Neural cell (in vitro differentiated cells): ENCODE measurements around the gene ITIH4. TPM values are rescaled to one million over a fixed set of nuclear protein-coding genes. Genes with fewer than 3 reads are reported as not detected.

Experiments used
- H2AFZ ChIP-seq: fragments of 200-600, 300-800 bp; sonication (generic), shearing (Covaris generic); 2 replicates; pipeline ENCODE4 v1.6.0; 2014; ENCODE audit warnings: low read depth, mild to moderate bottlenecking, antibody characterized with exemption, low read length, moderate library complexity
- H3F3A ChIP-seq: fragments of 200-600 bp; shearing (Covaris generic); 2 replicates; pipeline ENCODE4 v1.6.1; 2016; ENCODE audit warnings: mild to moderate bottlenecking, moderate library complexity, mixed read lengths, antibody characterized with exemption, low read length; ENCODE audit not compliant: insufficient read depth, poor library complexity, severe bottlenecking
- H3K27ac ChIP-seq: fragments of 200-600, 300-800 bp; sonication (generic), shearing (Covaris generic); 2 replicates; pipeline ENCODE4 v1.5.1; 2014; ENCODE audit warnings: mild to moderate bottlenecking, low read length, moderate library complexity
- H3K27me3 ChIP-seq: fragments of 300-800, 200-600 bp; sonication (generic), shearing (Covaris generic); 2 replicates; pipeline ENCODE4 v1.6.0; 2014; ENCODE audit warnings: mild to moderate bottlenecking, low read depth, low read length, moderate library complexity; ENCODE audit not compliant: insufficient read depth
- H3K36me3 ChIP-seq: fragments of 300-800, 200-600 bp; sonication (generic), shearing (Covaris generic); 2 replicates; pipeline ENCODE4 v1.5.1; 2014; ENCODE audit warnings: mild to moderate bottlenecking, antibody characterized with exemption, low read length, moderate library complexity; ENCODE audit not compliant: insufficient read depth
- H3K4me2 ChIP-seq: fragments of 300-800, 200-600 bp; sonication (generic), shearing (Covaris generic); 2 replicates; pipeline ENCODE4 v1.6.0; 2014; ENCODE audit warnings: mild to moderate bottlenecking, low read length
- H3K4me3 ChIP-seq: fragments of 300-800, 200-600 bp; sonication (generic), shearing (Covaris generic); 2 replicates; pipeline ENCODE4 v1.5.1; 2014; ENCODE audit warnings: mild to moderate bottlenecking, low read length, moderate library complexity
- H3K79me2 ChIP-seq: fragments of 200-600 bp; shearing (Covaris generic); replicated peaks from 2 replicates; pipeline ENCODE4 v1.6.0; 2014; ENCODE audit warnings: mild to moderate bottlenecking, low read length, moderate library complexity; ENCODE audit not compliant: insufficient read depth
- H3K9ac ChIP-seq: fragments of 300-800, 200-600 bp; sonication (generic), shearing (Covaris generic); 2 replicates; pipeline ENCODE4 v1.6.1; 2016; ENCODE audit warnings: mild to moderate bottlenecking, low read length, mixed read lengths
- H3K9me2 ChIP-seq: fragments of 200-600 bp; shearing (Covaris generic); 2 replicates; pipeline ENCODE4 v1.6.1; 2016; ENCODE audit warnings: mild to moderate bottlenecking, low read length, mixed read lengths; ENCODE audit not compliant: insufficient read depth
- H3K9me3 ChIP-seq: fragments of 200-600, 300-800 bp; sonication (generic), shearing (Covaris generic); 2 replicates; pipeline ENCODE4 v1.6.1; 2016; ENCODE audit warnings: mild to moderate bottlenecking, mixed run types, low read length, moderate library complexity, mixed read lengths
- H4K20me1 ChIP-seq: fragments of 200-600 bp; shearing (Covaris generic); 2 replicates; pipeline ENCODE4 v1.6.1; 2016; ENCODE audit warnings: mild to moderate bottlenecking, mixed run types; ENCODE audit not compliant: insufficient read depth
- EP300 ChIP-seq: fragments of 450-650 bp; conservative IDR thresholded peaks from 2 replicates; pipeline ENCODE4 v1.6.1; 2014; ENCODE audit warnings: antibody characterized with exemption, mild to moderate bottlenecking, moderate library complexity; ENCODE audit not compliant: poor library complexity, severe bottlenecking
- EZH2 ChIP-seq: fragments of 200-600, 300-800 bp; shearing (Covaris generic), sonication (generic); IDR thresholded peaks from 2 replicates; pipeline ENCODE4 v1.6.1; 2014; ENCODE audit warnings: antibody characterized with exemption, low read length, borderline replicate concordance, mild to moderate bottlenecking; ENCODE audit not compliant: insufficient read depth, poor library complexity, severe bottlenecking
- MXI1 ChIP-seq: fragments of 450-650 bp; conservative IDR thresholded peaks from 2 replicates; pipeline ENCODE4 v1.6.1; 2014; ENCODE audit warnings: antibody characterized with exemption, mild to moderate bottlenecking; ENCODE audit not compliant: poor library complexity, severe bottlenecking
- POLR2AphosphoS5 ChIP-seq: IDR thresholded peaks from 2 replicates; pipeline ENCODE4 v1.6.1; 2012
- RAD21 ChIP-seq: fragments of 450-650 bp; conservative IDR thresholded peaks from 2 replicates; pipeline ENCODE4 v1.6.1; 2014; ENCODE audit warnings: antibody characterized with exemption, mild to moderate bottlenecking, moderate library complexity
- SMC3 ChIP-seq: fragments of 450-650 bp; conservative IDR thresholded peaks from 2 replicates; pipeline ENCODE4 v1.6.1; 2014; ENCODE audit warnings: antibody characterized with exemption, mild to moderate bottlenecking, moderate library complexity; ENCODE audit not compliant: poor library complexity
- TAF1 ChIP-seq: IDR thresholded peaks from 2 replicates; pipeline ENCODE4 v1.6.1; 2012; ENCODE audit warnings: low read depth
- polyA plus RNA-seq: library from polyadenylated mRNA; depleted of rRNA; stranded (reverse); fragments of >200 nt; gene quantifications from 2 replicates; pipeline ENCODE4 v1.2.3, GENCODE V29; 2014
- TF ChIP-seq, protein P1 (sequence below): IDR thresholded peaks from 2 replicates; pipeline ENCODE4 v1.6.1; 2012; ENCODE audit warnings: borderline replicate concordance
- TF ChIP-seq, protein P2 (sequence below): fragments of 450-650 bp; IDR thresholded peaks from 2 replicates; pipeline ENCODE4 v1.5.1; 2014; ENCODE audit warnings: antibody characterized with exemption, mild to moderate bottlenecking, moderate library complexity; ENCODE audit not compliant: poor library complexity, severe bottlenecking

Gene ITIH4
- polyA plus RNA-seq, 1 donor from 2014 or later, result 16.3 TPM

DNA sequence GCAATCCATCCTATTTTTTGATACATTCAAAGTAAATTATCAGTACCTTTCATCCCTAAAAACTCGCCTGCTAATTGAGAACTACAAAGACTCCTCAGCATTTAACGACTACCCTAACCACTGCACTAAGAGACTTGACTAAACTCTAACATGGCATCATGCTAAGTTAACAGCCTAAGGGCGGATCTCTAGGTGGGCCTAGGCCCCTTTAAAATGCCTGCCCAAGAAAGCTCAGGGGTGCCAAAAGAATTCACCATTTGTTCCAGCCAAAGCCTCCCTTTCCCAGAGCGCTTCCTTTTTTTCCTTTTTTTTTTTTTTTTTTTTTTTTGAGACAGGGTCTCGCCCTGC, 59.2 kb downstream of the ITIH4 start:
- H3K4me3 ChIP-seq, result peak overlapping the region; percentile 94
- H3K36me3 ChIP-seq, result peaks cover 4% of the 10 kb centered on the region
- H2AFZ ChIP-seq, result peak overlapping the region; percentile 76

DNA sequence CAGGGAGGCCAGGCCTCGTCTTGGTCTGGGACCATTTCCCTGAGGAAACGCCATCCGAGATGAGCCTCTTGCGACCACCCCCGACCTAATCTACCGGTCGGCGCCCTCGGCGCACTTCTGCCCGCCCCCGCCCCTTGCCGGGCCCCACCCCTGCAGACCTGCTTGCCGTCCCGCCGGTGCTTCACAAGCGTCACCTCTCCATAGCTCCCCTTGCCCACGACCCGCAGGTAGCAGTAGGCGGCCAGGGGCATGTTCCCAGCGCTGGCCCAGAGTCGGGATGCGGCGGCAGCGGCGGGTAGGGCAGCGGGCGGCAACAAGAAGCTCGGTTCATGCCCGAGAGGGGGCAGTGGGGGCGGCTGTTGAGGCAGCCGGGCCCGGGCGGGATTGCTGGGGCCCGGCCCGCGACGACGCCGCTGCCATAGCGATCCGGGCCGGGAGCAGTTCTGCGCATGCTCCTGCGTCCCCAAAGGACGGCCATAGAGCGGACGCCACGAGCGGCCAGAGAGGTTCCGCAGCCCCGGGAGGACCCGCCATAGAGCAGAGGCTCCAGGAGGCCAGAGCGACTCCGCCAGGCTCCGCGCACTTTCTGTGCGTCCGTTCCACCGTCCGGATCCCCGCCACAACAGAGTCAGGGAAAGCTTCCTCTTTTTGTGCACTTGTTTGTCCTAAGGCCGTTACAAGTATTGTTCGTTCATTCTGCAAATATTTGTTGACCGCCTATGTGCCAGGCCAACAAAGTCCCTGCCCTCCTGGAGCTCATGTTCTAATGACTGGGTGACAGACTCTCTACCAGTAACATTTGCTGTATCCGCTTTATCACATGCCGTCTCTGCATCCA, 59.8 kb downstream of the ITIH4 start, which contains the start of gene NEK4:
NEK4 (minus strand) TSS at position 445 of the 838 bp plus-strand sequence; CDS start at position 251, 194 bp downstream.
- H3F3A ChIP-seq, result no peaks in the 10 kb centered on the region
- H3K4me3 ChIP-seq, result peak within 1 kb of the TSS; percentile 94
- peak within 1 kb of the TSS; percentile 72 for H3K27ac ChIP-seq
- peak within 1 kb of the TSS; percentile 85 for H3K9ac ChIP-seq
- no peaks in the 10 kb centered on the region for H3K9me3 ChIP-seq
- TF ChIP-seq EP300, result peak; percentile 18
- peak; percentile 81 for TF ChIP-seq MXI1
- peak; percentile 66 for TF ChIP-seq POLR2AphosphoS5
- no peak for TF ChIP-seq EZH2
- no peak for TF ChIP-seq SMC3
- TF ChIP-seq, protein P1, sequence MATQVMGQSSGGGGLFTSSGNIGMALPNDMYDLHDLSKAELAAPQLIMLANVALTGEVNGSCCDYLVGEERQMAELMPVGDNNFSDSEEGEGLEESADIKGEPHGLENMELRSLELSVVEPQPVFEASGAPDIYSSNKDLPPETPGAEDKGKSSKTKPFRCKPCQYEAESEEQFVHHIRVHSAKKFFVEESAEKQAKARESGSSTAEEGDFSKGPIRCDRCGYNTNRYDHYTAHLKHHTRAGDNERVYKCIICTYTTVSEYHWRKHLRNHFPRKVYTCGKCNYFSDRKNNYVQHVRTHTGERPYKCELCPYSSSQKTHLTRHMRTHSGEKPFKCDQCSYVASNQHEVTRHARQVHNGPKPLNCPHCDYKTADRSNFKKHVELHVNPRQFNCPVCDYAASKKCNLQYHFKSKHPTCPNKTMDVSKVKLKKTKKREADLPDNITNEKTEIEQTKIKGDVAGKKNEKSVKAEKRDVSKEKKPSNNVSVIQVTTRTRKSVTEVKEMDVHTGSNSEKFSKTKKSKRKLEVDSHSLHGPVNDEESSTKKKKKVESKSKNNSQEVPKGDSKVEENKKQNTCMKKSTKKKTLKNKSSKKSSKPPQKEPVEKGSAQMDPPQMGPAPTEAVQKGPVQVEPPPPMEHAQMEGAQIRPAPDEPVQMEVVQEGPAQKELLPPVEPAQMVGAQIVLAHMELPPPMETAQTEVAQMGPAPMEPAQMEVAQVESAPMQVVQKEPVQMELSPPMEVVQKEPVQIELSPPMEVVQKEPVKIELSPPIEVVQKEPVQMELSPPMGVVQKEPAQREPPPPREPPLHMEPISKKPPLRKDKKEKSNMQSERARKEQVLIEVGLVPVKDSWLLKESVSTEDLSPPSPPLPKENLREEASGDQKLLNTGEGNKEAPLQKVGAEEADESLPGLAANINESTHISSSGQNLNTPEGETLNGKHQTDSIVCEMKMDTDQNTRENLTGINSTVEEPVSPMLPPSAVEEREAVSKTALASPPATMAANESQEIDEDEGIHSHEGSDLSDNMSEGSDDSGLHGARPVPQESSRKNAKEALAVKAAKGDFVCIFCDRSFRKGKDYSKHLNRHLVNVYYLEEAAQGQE, result peak; percentile 8
- TF ChIP-seq RAD21, result peak; percentile 27
- TF ChIP-seq, protein P2, sequence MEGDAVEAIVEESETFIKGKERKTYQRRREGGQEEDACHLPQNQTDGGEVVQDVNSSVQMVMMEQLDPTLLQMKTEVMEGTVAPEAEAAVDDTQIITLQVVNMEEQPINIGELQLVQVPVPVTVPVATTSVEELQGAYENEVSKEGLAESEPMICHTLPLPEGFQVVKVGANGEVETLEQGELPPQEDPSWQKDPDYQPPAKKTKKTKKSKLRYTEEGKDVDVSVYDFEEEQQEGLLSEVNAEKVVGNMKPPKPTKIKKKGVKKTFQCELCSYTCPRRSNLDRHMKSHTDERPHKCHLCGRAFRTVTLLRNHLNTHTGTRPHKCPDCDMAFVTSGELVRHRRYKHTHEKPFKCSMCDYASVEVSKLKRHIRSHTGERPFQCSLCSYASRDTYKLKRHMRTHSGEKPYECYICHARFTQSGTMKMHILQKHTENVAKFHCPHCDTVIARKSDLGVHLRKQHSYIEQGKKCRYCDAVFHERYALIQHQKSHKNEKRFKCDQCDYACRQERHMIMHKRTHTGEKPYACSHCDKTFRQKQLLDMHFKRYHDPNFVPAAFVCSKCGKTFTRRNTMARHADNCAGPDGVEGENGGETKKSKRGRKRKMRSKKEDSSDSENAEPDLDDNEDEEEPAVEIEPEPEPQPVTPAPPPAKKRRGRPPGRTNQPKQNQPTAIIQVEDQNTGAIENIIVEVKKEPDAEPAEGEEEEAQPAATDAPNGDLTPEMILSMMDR, result peak; percentile 36
- TF ChIP-seq TAF1, result peak; percentile 75
- H3K79me2 ChIP-seq, result peaks cover 28% of the 10 kb centered on the region
- no peaks in the 10 kb centered on the region for H4K20me1 ChIP-seq
- H2AFZ ChIP-seq, result peak within 1 kb of the TSS; percentile 76
- H3K27me3 ChIP-seq, result no peaks in the 10 kb centered on the region
- H3K36me3 ChIP-seq, result peaks cover 4% of the 10 kb centered on the region
- peak within 1 kb of the TSS; percentile 79 for H3K4me2 ChIP-seq
- no peaks in the 10 kb centered on the region for H3K9me2 ChIP-seq

More for the DNA sequence above, 59.2 kb downstream of the ITIH4 start:
- Histone ChIP-seq H3K27ac (peak overlapping the region; percentile 72), H3K4me2 (peak overlapping the region; percentile 36), H3K9ac (peak overlapping the region; percentile 85), H3K9me3 (no peaks in the 10 kb centered on the region), H4K20me1 (no peaks in the 10 kb centered on the region), H3K9me2 (no peaks in the 10 kb centered on the region), H3F3A (no peaks in the 10 kb centered on the region), H3K27me3 (no peaks in the 10 kb centered on the region), H3K79me2 (peaks cover 28% of the 10 kb centered on the region)
- no peak for TF ChIP-seq POLR2AphosphoS5
- TF ChIP-seq, protein P1, result no peak
- TF ChIP-seq SMC3, result no peak
- TF ChIP-seq EZH2, result no peak
- TF ChIP-seq EP300, result no peak
- TF ChIP-seq TAF1, result no peak
- TF ChIP-seq RAD21, result no peak
- TF ChIP-seq, protein P2, result no peak
- no peak for TF ChIP-seq MXI1
